H9 (cell line): Measurements from ENCODE around the gene RIPPLY2. TPM values are rescaled to one million over a fixed set of nuclear protein-coding genes. Genes with fewer than 3 reads are reported as not detected.

Source experiments
- DNase-seq: peaks from one replicate; pipeline ENCODE4 v3.0.0-alpha.2; 2017
- H2AFZ ChIP-seq: one replicate; pipeline ENCODE4 v1.6.1; 2013; ENCODE audit warnings: mild to moderate bottlenecking, low read length, control low read depth, moderate library complexity
- H2AK5ac ChIP-seq: 2 replicates; pipeline ENCODE4 v1.6.1; 2013; ENCODE audit warnings: low read length, control low read depth, mixed read lengths; ENCODE audit not compliant: insufficient read length
- H2BK120ac ChIP-seq: one replicate; pipeline ENCODE4 v1.6.1; 2013; ENCODE audit warnings: low read depth, mild to moderate bottlenecking, low read length, control low read depth, inconsistent platforms; ENCODE audit not compliant: poor library complexity, severe bottlenecking
- H2BK12ac ChIP-seq: 2 replicates; pipeline ENCODE4 v1.6.1; 2013; ENCODE audit warnings: low read length, control low read depth, mixed read lengths, low read depth; ENCODE audit not compliant: insufficient read length
- H2BK15ac ChIP-seq: 2 replicates; pipeline ENCODE4 v1.6.1; 2013; ENCODE audit warnings: low read depth, low read length, control low read depth
- H2BK20ac ChIP-seq: one replicate; pipeline ENCODE4 v1.6.1; 2013; ENCODE audit warnings: low read depth, mild to moderate bottlenecking, low read length, control low read depth, inconsistent platforms; ENCODE audit not compliant: poor library complexity, severe bottlenecking
- H2BK5ac ChIP-seq: 2 replicates; pipeline ENCODE4 v1.6.1; 2013; ENCODE audit warnings: low read length, control low read depth, mixed read lengths; ENCODE audit not compliant: insufficient read length
- H3K14ac ChIP-seq: 2 replicates; pipeline ENCODE4 v1.6.1; 2013; ENCODE audit warnings: low read length, control low read depth; ENCODE audit not compliant: insufficient read depth
- H3K18ac ChIP-seq: 2 replicates; pipeline ENCODE4 v1.6.1; 2013; ENCODE audit warnings: low read depth, mild to moderate bottlenecking, mixed read lengths, low read length, control low read depth; ENCODE audit not compliant: insufficient read length
- H3K23ac ChIP-seq: 2 replicates; pipeline ENCODE4 v1.6.1; 2013; ENCODE audit warnings: low read length, control low read depth, mixed read lengths, low read depth; ENCODE audit not compliant: insufficient read length
- H3K23me2 ChIP-seq: 2 replicates; pipeline ENCODE4 v1.6.1; 2013; ENCODE audit warnings: low read depth, mild to moderate bottlenecking, mixed read lengths, low read length, control low read depth; ENCODE audit not compliant: insufficient read length, poor library complexity, severe bottlenecking
- H3K27ac ChIP-seq: 2 replicates; pipeline ENCODE4 v1.5.1; 2013; ENCODE audit warnings: low read length, control low read depth, mixed read lengths, low read depth; ENCODE audit not compliant: insufficient read length
- H3K27me3 ChIP-seq: 2 replicates; pipeline ENCODE4 v1.6.1; 2013; ENCODE audit warnings: low read length, control low read depth, inconsistent platforms; ENCODE audit not compliant: insufficient read depth
- H3K4ac ChIP-seq: 2 replicates; pipeline ENCODE4 v1.6.1; 2013; ENCODE audit warnings: low read depth, mild to moderate bottlenecking, control low read depth, inconsistent platforms, low read length, moderate library complexity
- H3K4me1 ChIP-seq: 2 replicates; pipeline ENCODE4 v1.6.1; 2013; ENCODE audit warnings: low read length, control low read depth, inconsistent platforms; ENCODE audit not compliant: insufficient read depth
- H3K4me2 ChIP-seq: 2 replicates; pipeline ENCODE4 v1.6.1; 2013; ENCODE audit warnings: low read length, control low read depth, mixed read lengths; ENCODE audit not compliant: insufficient read length, insufficient read depth
- H3K56ac ChIP-seq: 2 replicates; pipeline ENCODE4 v1.6.1; 2013; ENCODE audit warnings: low read depth, mild to moderate bottlenecking, mixed read lengths, low read length, control low read depth; ENCODE audit not compliant: insufficient read length
- H3K79me1 ChIP-seq: 2 replicates; pipeline ENCODE4 v1.6.1; 2013; ENCODE audit warnings: low read depth, mild to moderate bottlenecking, moderate library complexity, low read length, control low read depth, inconsistent platforms; ENCODE audit not compliant: insufficient read depth, poor library complexity, severe bottlenecking
- H3K79me2 ChIP-seq: 2 replicates; pipeline ENCODE4 v1.6.1; 2013; ENCODE audit warnings: low read length, control low read depth, inconsistent platforms; ENCODE audit not compliant: insufficient read depth
- H3K9ac ChIP-seq: 2 replicates; pipeline ENCODE4 v1.6.1; 2013; ENCODE audit warnings: low read length, control low read depth, mixed read lengths; ENCODE audit not compliant: insufficient read length; ENCODE audit errors: extremely low read depth
- H3K9me3 ChIP-seq: one replicate; pipeline ENCODE4 v1.6.1; 2013; ENCODE audit warnings: low read depth, low read length, inconsistent platforms; ENCODE audit not compliant: control insufficient read depth
- H3T11ph ChIP-seq: one replicate; pipeline ENCODE4 v1.6.1; 2013; ENCODE audit warnings: mild to moderate bottlenecking, low read length, control low read depth, inconsistent platforms
- H4K20me1 ChIP-seq: one replicate; pipeline ENCODE4 v1.6.1; 2013; ENCODE audit not compliant: control insufficient read depth, insufficient read length, insufficient read depth
- H4K5ac ChIP-seq: 2 replicates; pipeline ENCODE4 v1.6.1; 2013; ENCODE audit warnings: low read depth, mild to moderate bottlenecking, mixed read lengths, low read length, control low read depth; ENCODE audit not compliant: insufficient read length
- H4K8ac ChIP-seq: replicated peaks from 2 replicates; pipeline ENCODE4 v1.6.1; 2013; ENCODE audit warnings: low read length, control low read depth, mixed read lengths, low read depth; ENCODE audit not compliant: insufficient read length
- H4K91ac ChIP-seq: 2 replicates; pipeline ENCODE4 v1.6.1; 2013; ENCODE audit warnings: low read depth, mild to moderate bottlenecking, moderate library complexity, mixed read lengths, low read length, control low read depth; ENCODE audit not compliant: insufficient read length
- H3K27ac Mint-ChIP-seq, 3 experiments: 2 replicates in 2 of 3; 3 replicates in 1 of 3; pipeline ENCODE4 v1.8.0; 2020 to 2021; ENCODE audit warnings: mixed read lengths in 3 of 3, mild to moderate bottlenecking in 1 of 3, moderate library complexity in 1 of 3
- H3K27me3 Mint-ChIP-seq: 2 replicates; pipeline ENCODE4 v1.8.0; 2021; ENCODE audit warnings: low read depth, mild to moderate bottlenecking, moderate library complexity, mixed read lengths
- H3K36me3 Mint-ChIP-seq, 3 experiments: 2 replicates in 2 of 3; 3 replicates in 1 of 3; pipeline ENCODE4 v1.8.0; 2020 to 2021; ENCODE audit warnings: low read depth in 3 of 3, mixed read lengths in 3 of 3; ENCODE audit not compliant: insufficient read depth in 1 of 3
- H3K4me1 Mint-ChIP-seq, 2 experiments: 2 replicates each; pipeline ENCODE4 v1.8.0; 2020; ENCODE audit warnings: mixed read lengths in 2 of 2
- H3K4me3 Mint-ChIP-seq, 2 experiments: 2 replicates in 1 of 2; 3 replicates in 1 of 2; pipeline ENCODE4 v1.8.0; 2020 to 2021; ENCODE audit warnings: mild to moderate bottlenecking in 2 of 2, mixed read lengths in 2 of 2, moderate library complexity in 1 of 2
- H3K9me3 Mint-ChIP-seq, 2 experiments: 2 replicates in 1 of 2; 3 replicates in 1 of 2; pipeline ENCODE4 v1.8.0; 2020; ENCODE audit warnings: mild to moderate bottlenecking in 2 of 2, mixed read lengths in 2 of 2, moderate library complexity in 1 of 2
- WGBS: extraction: QIAGEN DNeasy Blood & Tissue Kit; methylation state at CpG from one replicate; pipeline ENCODE4 v1.1.7; 2013; ENCODE audit warnings: missing lambda C conversion rate, low lambda C conversion rate, mixed read lengths; ENCODE audit not compliant: insufficient read length; ENCODE audit errors: extremely low coverage; 5-methylcytosine and 5-hydroxymethylcytosine counted together
- total RNA-seq: library from RNA; stranded (reverse); gene quantifications from 2 replicates; pipeline ENCODE4 v1.2.1, GENCODE V29; 2021
- TF ChIP-seq, protein P1 (sequence below): fragments of 200-600 bp; sonication (generic); conservative IDR thresholded peaks from 3 replicates; pipeline ENCODE4 v1.8.0; 2021; ENCODE audit warnings: antibody characterized with exemption, mild to moderate bottlenecking

Gene RIPPLY2
- total RNA-seq, 1 experiment from 2014 or later = 0.90 TPM

DNA sequence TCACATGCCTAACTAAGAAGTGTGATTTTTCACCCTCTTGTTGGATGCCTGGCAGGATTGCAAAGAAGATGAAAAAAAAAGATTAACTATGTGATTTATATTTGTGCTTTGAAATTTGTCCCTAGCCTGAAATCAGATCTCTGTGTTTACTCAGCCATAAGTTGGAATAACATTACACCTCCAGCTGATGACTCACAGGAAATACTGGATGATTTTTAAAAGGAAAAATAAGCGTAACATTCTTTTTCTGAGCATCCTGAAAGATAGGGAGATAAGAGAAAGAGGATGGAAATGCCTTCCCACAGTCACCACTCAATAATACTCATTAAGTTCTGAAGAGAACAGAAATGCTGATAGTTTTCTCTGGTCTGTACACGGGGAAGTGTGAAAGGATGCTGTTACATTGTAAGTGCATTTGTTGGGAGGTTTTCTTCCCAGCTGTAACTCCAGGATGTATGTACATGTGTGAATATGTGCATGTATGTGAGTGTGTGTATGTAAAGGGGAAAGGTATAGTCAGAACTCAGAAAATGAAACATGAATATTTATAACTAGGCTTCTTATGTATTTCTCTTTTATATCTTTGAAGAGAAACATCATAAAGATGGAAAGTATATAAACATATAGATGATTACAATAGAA is 37.4 kb upstream of the RIPPLY2 start:
- Histone ChIP-seq H3K79me2 (no peaks in the 10 kb centered on the region), H3K14ac (no peak overlapping the region), H4K5ac (no peak overlapping the region), H4K8ac (no peak overlapping the region), H2BK120ac (no peak overlapping the region), H2BK12ac (no peak overlapping the region), H3K27ac (no peak overlapping the region), H2AFZ (no peak overlapping the region), H2BK20ac (no peak overlapping the region), H3K4ac (no peak overlapping the region), H4K91ac (no peak overlapping the region), H3K23me2 (no peaks in the 10 kb centered on the region), H3K9me3 (no peaks in the 10 kb centered on the region), H2AK5ac (no peak overlapping the region), H3K4me2 (no peak overlapping the region), H3K56ac (no peak overlapping the region), H3T11ph (no peak overlapping the region), H3K79me1 (no peaks in the 10 kb centered on the region), H2BK15ac (no peak overlapping the region), H3K9ac (no peak overlapping the region), H4K20me1 (no peaks in the 10 kb centered on the region), H3K23ac (no peak overlapping the region), H3K4me1 (no peaks in the 10 kb centered on the region), H2BK5ac (no peak overlapping the region), H3K27me3 (no peaks in the 10 kb centered on the region), H3K18ac (no peak overlapping the region)
- Mint-ChIP-seq H3K27me3 (peaks cover 1% of the 10 kb centered on the region; the same call in 1 of the 2 replicates), H3K27ac (no peak overlapping the region), H3K36me3 (no peaks in the 10 kb centered on the region), H3K9me3 (no peaks in the 10 kb centered on the region), H3K4me3 (no peak overlapping the region), H3K4me1 (no peaks in the 10 kb centered on the region)
- no peak for DNase-seq
- TF ChIP-seq, protein P1, sequence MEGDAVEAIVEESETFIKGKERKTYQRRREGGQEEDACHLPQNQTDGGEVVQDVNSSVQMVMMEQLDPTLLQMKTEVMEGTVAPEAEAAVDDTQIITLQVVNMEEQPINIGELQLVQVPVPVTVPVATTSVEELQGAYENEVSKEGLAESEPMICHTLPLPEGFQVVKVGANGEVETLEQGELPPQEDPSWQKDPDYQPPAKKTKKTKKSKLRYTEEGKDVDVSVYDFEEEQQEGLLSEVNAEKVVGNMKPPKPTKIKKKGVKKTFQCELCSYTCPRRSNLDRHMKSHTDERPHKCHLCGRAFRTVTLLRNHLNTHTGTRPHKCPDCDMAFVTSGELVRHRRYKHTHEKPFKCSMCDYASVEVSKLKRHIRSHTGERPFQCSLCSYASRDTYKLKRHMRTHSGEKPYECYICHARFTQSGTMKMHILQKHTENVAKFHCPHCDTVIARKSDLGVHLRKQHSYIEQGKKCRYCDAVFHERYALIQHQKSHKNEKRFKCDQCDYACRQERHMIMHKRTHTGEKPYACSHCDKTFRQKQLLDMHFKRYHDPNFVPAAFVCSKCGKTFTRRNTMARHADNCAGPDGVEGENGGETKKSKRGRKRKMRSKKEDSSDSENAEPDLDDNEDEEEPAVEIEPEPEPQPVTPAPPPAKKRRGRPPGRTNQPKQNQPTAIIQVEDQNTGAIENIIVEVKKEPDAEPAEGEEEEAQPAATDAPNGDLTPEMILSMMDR = no peak
- no CpG with 5 or more reads among the region's 2 CpGs for WGBS
